Dermis lymphatic vessel endothelial cell (primary cell): ENCODE results near the gene ST8SIA6. TPM values are rescaled to one million over a fixed set of nuclear protein-coding genes. Genes with fewer than 3 reads are reported as not detected.

Experiments used
- total RNA-seq: library from RNA; depleted of rRNA; stranded (reverse); fragments of >200 nt; gene quantifications from 2 replicates; pipeline ENCODE4 v1.2.1, GENCODE V29; 2014

ST8SIA6 gene, protein sequence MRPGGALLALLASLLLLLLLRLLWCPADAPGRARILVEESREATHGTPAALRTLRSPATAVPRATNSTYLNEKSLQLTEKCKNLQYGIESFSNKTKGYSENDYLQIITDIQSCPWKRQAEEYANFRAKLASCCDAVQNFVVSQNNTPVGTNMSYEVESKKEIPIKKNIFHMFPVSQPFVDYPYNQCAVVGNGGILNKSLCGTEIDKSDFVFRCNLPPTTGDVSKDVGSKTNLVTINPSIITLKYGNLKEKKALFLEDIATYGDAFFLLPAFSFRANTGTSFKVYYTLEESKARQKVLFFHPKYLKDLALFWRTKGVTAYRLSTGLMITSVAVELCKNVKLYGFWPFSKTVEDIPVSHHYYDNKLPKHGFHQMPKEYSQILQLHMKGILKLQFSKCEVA
- 0.26 and 0.54 TPM in 2 replicates for total RNA-seq

GRCh38 chr10:17454161-17455014, at the start of gene ST8SIA6:
TSS of gene ST8SIA6 (minus strand) at chr10:17454595. CDS start at chr10:17454255, 340 bp downstream.

Other genes starting within 250 kb of the ST8SIA6 start
- gene VIM, start 226.4 kb downstream of the ST8SIA6 start, total RNA-seq = 5,788 and 5,854 TPM in 2 replicates
- gene HACD1, start 162.8 kb upstream of the ST8SIA6 start, total RNA-seq = 14.7 and 17.9 TPM in 2 replicates
- gene STAM, start 189.6 kb upstream of the ST8SIA6 start, total RNA-seq = 10.7 and 11.2 TPM in 2 replicates